Muscle of leg (tissue), 11 donors: ENCODE data around the gene ZBTB21. TPM values are rescaled to one million over a fixed set of nuclear protein-coding genes. Genes with fewer than 3 reads are reported as not detected.
"Not testable (repeated sequence)": the region's sequence is repeated elsewhere in the genome, so short reads cannot be mapped to it uniquely, and the experiment has no call there.

Experiments
- DNase-seq: peaks from one replicate; pipeline ENCODE4 v3.0.0; 2013
- H3K27ac ChIP-seq: one replicate; pipeline ENCODE4 v1.5.1; 2013; ENCODE audit warnings: mild to moderate bottlenecking, low read length, control low read depth
- H3K27me3 ChIP-seq: one replicate; pipeline ENCODE4 v1.6.1; 2013; ENCODE audit warnings: low read length; ENCODE audit not compliant: control insufficient read depth, insufficient read depth
- H3K36me3 ChIP-seq: one replicate; pipeline ENCODE4 v1.6.1; 2013; ENCODE audit warnings: low read length; ENCODE audit not compliant: control insufficient read depth, insufficient read depth
- H3K4me1 ChIP-seq: one replicate; pipeline ENCODE4 v1.6.1; 2013; ENCODE audit warnings: low read length; ENCODE audit not compliant: control insufficient read depth, insufficient read depth
- H3K4me3 ChIP-seq: one replicate; pipeline ENCODE4 v1.5.1; 2013; ENCODE audit warnings: low read length, control low read depth
- H3K9me3 ChIP-seq: replicated peaks from 2 replicates; pipeline ENCODE4 v1.6.1; 2013; ENCODE audit warnings: low read depth, low read length; ENCODE audit not compliant: control insufficient read depth
- WGBS: methylation state at CpG from one replicate; pipeline ENCODE4 v1.1.5; 2013; ENCODE audit warnings: missing lambda C conversion rate; ENCODE audit not compliant: insufficient coverage; 5-methylcytosine and 5-hydroxymethylcytosine counted together
- polyA plus RNA-seq, 8 donors: library from polyadenylated mRNA; unstranded; fragments of 120-200 nt; gene quantifications; one replicate each; pipeline versions ENCODE4 v1.2.1 to v1.2.3, GENCODE V29; 2013; ENCODE audit warnings: inconsistent platforms in 1 of 8, low replicate concordance in 1 of 8; ENCODE audit not compliant: insufficient read length in 8 of 8, insufficient read depth in 1 of 8
- total RNA-seq: library from RNA; stranded (reverse); fragments of 120-200 nt; gene quantifications from one replicate; pipeline ENCODE4 v1.2.4, GENCODE V29; 2013

Gene ZBTB21
- total and polyA plus RNA-seq, 9 donors = 3.5 to 8.4 (median 4.7) TPM

- H3K4me3 ChIP-seq = no peak overlapping the region
- no peaks in the 10 kb centered on the region for H3K27me3 ChIP-seq
- 99% methylated on average over 4 of the region's 11 CpGs for WGBS
- DNase-seq = no peak
- H3K36me3 ChIP-seq = no peaks in the 10 kb centered on the region
- H3K4me1 ChIP-seq = peaks cover 25% of the 10 kb centered on the region
- H3K27ac ChIP-seq = no peak overlapping the region
- H3K9me3 ChIP-seq = no peaks in the 10 kb centered on the region
Measured at GRCh38 chr21:41962425-41962966, 47.7 kb downstream of the ZBTB21 start.

DNA sequence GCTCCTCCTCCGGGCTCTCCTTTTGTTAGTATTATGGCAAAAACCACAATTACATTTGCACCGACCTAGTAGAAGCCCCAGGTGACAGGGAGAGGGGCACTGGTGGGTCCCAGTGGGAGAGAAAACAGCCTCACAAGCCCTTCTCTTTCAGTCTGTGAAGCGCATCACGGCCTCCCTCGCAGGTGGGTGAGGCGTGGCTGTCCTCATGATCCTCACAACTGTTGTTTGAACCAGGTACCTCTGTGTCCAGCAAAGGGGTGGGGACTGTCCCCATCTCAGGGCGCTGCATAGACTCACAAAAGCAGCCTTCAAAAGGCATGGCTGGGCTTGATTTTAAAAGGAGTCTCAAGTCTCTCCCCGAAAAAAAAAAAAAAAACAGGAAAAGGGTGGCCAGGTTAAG lies 48.4 kb downstream of the ZBTB21 start:
- Histone ChIP-seq H3K4me3 (no peak overlapping the region), H3K27me3 (no peaks in the 10 kb centered on the region), H3K4me1 (peaks cover 33% of the 10 kb centered on the region), H3K9me3 (no peaks in the 10 kb centered on the region), H3K27ac (no peak overlapping the region), H3K36me3 (no peaks in the 10 kb centered on the region)
- WGBS = 89% methylated on average over 3 of the region's 8 CpGs
- no peak for DNase-seq

DNA sequence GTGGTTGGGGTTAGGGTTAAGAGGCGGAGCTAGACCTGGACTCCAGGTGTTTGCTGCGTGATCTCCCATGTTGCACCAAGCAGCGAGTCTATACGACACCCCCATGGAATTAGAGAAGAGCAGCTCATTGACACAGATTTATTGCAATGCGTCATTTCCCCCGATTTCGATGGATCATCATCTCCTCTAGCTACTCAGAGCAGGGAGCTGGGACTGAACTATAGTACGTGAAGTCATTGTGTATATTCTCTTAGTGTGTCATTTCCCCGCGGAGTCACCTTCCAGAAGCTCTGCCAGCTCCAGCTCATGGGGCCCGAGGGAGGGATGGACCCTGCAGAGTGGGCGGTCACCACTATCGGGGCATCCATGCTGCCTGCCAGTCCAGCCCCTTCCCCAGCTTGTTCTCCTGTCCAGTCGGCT lies 48.9 kb downstream of the ZBTB21 start:
- no peak overlapping the region for H3K27ac ChIP-seq
- no peak for DNase-seq
- H3K4me3 ChIP-seq = no peak overlapping the region
- H3K9me3 ChIP-seq = no peaks in the 10 kb centered on the region
- peaks cover 35% of the 10 kb centered on the region for H3K4me1 ChIP-seq
- 73% methylated on average over 9 of the region's 14 CpGs for WGBS
- H3K27me3 ChIP-seq = no peaks in the 10 kb centered on the region
- H3K36me3 ChIP-seq = no peaks in the 10 kb centered on the region

GRCh38 chr21:41960386-41960785 lies 49.8 kb downstream of the ZBTB21 start:
- Histone ChIP-seq H3K27ac (no peak overlapping the region), H3K36me3 (no peaks in the 10 kb centered on the region), H3K4me1 (peaks cover 31% of the 10 kb centered on the region), H3K4me3 (no peak overlapping the region), H3K9me3 (no peaks in the 10 kb centered on the region), H3K27me3 (no peaks in the 10 kb centered on the region)
- no peak for DNase-seq
- WGBS = 77% methylated on average over 6 of the region's 8 CpGs

DNA sequence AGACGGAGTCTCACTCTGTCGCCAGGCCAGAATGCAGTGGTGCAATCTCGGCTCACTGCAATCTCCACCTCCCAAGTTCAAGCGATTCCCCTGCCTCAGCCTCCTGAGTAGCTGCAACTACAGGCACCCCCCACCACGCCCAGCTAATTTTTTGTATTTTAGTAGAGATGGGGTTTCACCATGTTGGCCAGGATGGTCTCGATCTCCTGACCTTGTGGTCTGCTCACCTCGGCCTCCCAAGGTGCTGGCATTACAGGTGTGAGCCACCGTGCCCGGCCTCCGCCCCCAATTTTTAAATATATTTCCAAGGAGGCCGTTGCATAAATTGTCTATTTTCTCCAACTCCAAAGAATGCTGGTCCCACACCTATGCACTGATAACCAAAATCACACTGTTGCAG lies 50.5 kb downstream of the ZBTB21 start:
- 93% methylated on average over 7 of the region's 11 CpGs for WGBS
- H3K36me3 ChIP-seq, H3K27me3 ChIP-seq, H3K27ac ChIP-seq, H3K4me3 ChIP-seq, H3K9me3 ChIP-seq, DNase-seq: not testable (repeated sequence)
- H3K4me1 ChIP-seq = peaks cover 31% of the 10 kb centered on the region

- WGBS = 80% methylated on average over 14 of the region's 16 CpGs
- peaks cover 35% of the 10 kb centered on the region for H3K4me1 ChIP-seq
Measured at GRCh38 chr21:41958886-41959563, 51.1 kb downstream of the ZBTB21 start.

DNA sequence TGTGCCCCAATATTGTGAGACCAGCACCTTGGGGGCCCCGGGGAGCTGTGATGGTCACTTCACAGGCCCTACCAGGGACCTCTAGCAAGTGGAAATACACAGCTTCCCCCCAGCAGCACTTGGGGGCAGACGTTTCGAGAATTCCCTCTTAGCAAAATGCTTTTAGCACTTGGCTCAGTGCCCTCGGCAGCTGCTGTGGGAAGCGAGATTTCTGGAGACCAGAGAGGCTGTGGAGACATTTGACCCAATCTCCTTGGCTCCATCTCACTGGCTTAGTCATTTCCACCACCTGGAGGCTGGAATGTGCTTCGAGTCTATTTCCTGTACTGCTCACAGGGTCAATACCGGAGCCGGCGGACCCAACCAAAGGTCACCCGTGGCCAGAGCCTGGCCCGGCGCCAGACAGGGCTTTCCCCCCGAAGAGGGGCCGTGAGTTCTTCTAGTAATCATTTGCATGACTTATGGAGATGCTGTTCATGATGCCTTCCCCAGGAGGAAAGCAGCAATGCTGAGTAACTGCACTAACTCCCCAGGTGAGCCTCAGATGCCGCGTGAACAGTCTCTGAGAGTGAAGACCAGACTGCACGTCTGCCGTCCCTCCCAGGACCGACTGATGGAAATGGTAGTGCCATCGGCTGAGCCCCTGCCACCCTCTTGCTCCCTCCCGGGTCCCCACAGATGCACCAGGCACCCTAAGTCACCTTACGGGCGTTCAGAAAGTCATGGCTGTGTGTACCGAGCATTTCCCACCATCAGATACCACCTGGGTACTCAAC lies 52.0 kb downstream of the ZBTB21 start:
- Histone ChIP-seq H3K36me3 (no peaks in the 10 kb centered on the region), H3K27ac (peak overlapping the region; percentile 76), H3K4me3 (no peak overlapping the region), H3K9me3 (no peaks in the 10 kb centered on the region), H3K27me3 (no peaks in the 10 kb centered on the region), H3K4me1 (peaks cover 33% of the 10 kb centered on the region)
- 27% methylated on average over 23 of the region's 24 CpGs for WGBS
- peak; percentile 95 for DNase-seq

More at GRCh38 chr21:41958886-41959563, 51.1 kb downstream of the ZBTB21 start:
- no peaks in the 10 kb centered on the region for H3K27me3 ChIP-seq
- H3K4me3 ChIP-seq = no peak overlapping the region
- H3K9me3 ChIP-seq = no peaks in the 10 kb centered on the region
- no peak overlapping the region for H3K27ac ChIP-seq
- no peak for DNase-seq
- no peaks in the 10 kb centered on the region for H3K36me3 ChIP-seq

- Histone ChIP-seq H3K4me1 (peaks cover 44% of the 10 kb centered on the region), H3K36me3 (no peaks in the 10 kb centered on the region), H3K9me3 (no peaks in the 10 kb centered on the region), H3K27ac (no peak overlapping the region), H3K4me3 (no peak overlapping the region), H3K27me3 (no peaks in the 10 kb centered on the region)
- no peak for DNase-seq
- 65% methylated on average over 4 of the region's 9 CpGs for WGBS
Measured at GRCh38 chr21:41956926-41957729, 53.0 kb downstream of the ZBTB21 start.

- no peak overlapping the region for H3K4me3 ChIP-seq
- no peaks in the 10 kb centered on the region for H3K27me3 ChIP-seq
- 57% methylated on average over 4 of the region's 10 CpGs for WGBS
- H3K9me3 ChIP-seq = no peaks in the 10 kb centered on the region
- no peak for DNase-seq
- H3K27ac ChIP-seq = no peak overlapping the region
- no peaks in the 10 kb centered on the region for H3K36me3 ChIP-seq
- H3K4me1 ChIP-seq = peaks cover 52% of the 10 kb centered on the region
Measured at GRCh38 chr21:41955516-41955915, 54.6 kb downstream of the ZBTB21 start.
